ENCODE measurements around the gene CLIC4. TPM values are rescaled to one million over a fixed set of nuclear protein-coding genes. Genes with fewer than 3 reads are reported as not detected.
"Not testable (repeated sequence)": the region's sequence is repeated elsewhere in the genome, so short reads cannot be mapped to it uniquely, and the experiment has no call there.

The CLIC4 gene
- polyA plus RNA-seq, 2 donors, result 15.3 to 29.8 TPM

- not testable (repeated sequence) for H3K36me3 ChIP-seq (ENCODE audit: control insufficient read depth in 2 of 2, insufficient read depth in 2 of 2, low read length in 1 of 2); H3K27me3 ChIP-seq (ENCODE audit: control insufficient read depth in 1 of 2, insufficient read depth in 2 of 2, low read length in 2 of 2); H3K9me3 ChIP-seq (ENCODE audit: control insufficient read depth in 2 of 2, insufficient read depth in 1 of 2, low read depth in 1 of 2, low read length in 1 of 2); H3K4me3 ChIP-seq (ENCODE audit: low read depth in 1 of 2, low read length in 2 of 2); H3K27ac ChIP-seq (ENCODE audit: low read depth in 2 of 2, low read length in 1 of 2); H3K4me1 ChIP-seq (ENCODE audit: control insufficient read depth in 2 of 2, insufficient read depth in 2 of 2, low read length in 1 of 2)
- 86 to 97% methylated on average over 6 of the region's 6 CpGs for WGBS, 2 donors
These were observed 10.1 kb downstream of the CLIC4 start for GRCh38 chr1:24755323-24755722.

GRCh38 chr1:24756395-24756794 lies 11.1 kb downstream of the CLIC4 start:
- Histone ChIP-seq H3K4me3 (ENCODE audit: low read depth in 1 of 2, low read length in 2 of 2) (no peak overlapping the region), H3K4me1 (ENCODE audit: control insufficient read depth in 2 of 2, insufficient read depth in 2 of 2, low read length in 1 of 2) (no peaks in the 10 kb centered on the region), H3K27ac (ENCODE audit: low read depth in 2 of 2, low read length in 1 of 2) (no peak overlapping the region), H3K36me3 (ENCODE audit: control insufficient read depth in 2 of 2, insufficient read depth in 2 of 2, low read length in 1 of 2) (no peaks in the 10 kb centered on the region), H3K27me3 (ENCODE audit: control insufficient read depth in 1 of 2, insufficient read depth in 2 of 2, low read length in 2 of 2) (no peaks in the 10 kb centered on the region), H3K9me3 (ENCODE audit: control insufficient read depth in 2 of 2, insufficient read depth in 1 of 2, low read depth in 1 of 2, low read length in 1 of 2) (no peaks in the 10 kb centered on the region)
- WGBS, 2 donors, result 92 to 93% methylated on average over 2 of the region's 2 CpGs

- no peak overlapping the region for H3K27ac ChIP-seq (ENCODE audit: low read depth in 2 of 2, low read length in 1 of 2)
- no peak overlapping the region for H3K4me3 ChIP-seq (ENCODE audit: low read depth in 1 of 2, low read length in 2 of 2)
- no peaks in the 10 kb centered on the region for H3K9me3 ChIP-seq (ENCODE audit: control insufficient read depth in 2 of 2, insufficient read depth in 1 of 2, low read depth in 1 of 2, low read length in 1 of 2)
- H3K27me3 ChIP-seq (ENCODE audit: control insufficient read depth in 1 of 2, insufficient read depth in 2 of 2, low read length in 2 of 2), result no peaks in the 10 kb centered on the region
- no peaks in the 10 kb centered on the region for H3K36me3 ChIP-seq (ENCODE audit: control insufficient read depth in 2 of 2, insufficient read depth in 2 of 2, low read length in 1 of 2)
- no peaks in the 10 kb centered on the region for H3K4me1 ChIP-seq (ENCODE audit: control insufficient read depth in 2 of 2, insufficient read depth in 2 of 2, low read length in 1 of 2)
- 82% methylated on average over 5 of the region's 5 CpGs for WGBS, 2 donors
These were observed 14.2 kb downstream of the CLIC4 start for GRCh38 chr1:24759492-24759891.

- WGBS, 2 donors, result 71 to 72% methylated on average over 1 of the region's 1 CpG
- Histone ChIP-seq H3K9me3 (ENCODE audit: control insufficient read depth in 2 of 2, insufficient read depth in 1 of 2, low read depth in 1 of 2, low read length in 1 of 2) (no peaks in the 10 kb centered on the region), H3K27ac (ENCODE audit: low read depth in 2 of 2, low read length in 1 of 2) (no peak overlapping the region), H3K4me1 (ENCODE audit: control insufficient read depth in 2 of 2, insufficient read depth in 2 of 2, low read length in 1 of 2) (no peaks in the 10 kb centered on the region), H3K27me3 (ENCODE audit: control insufficient read depth in 1 of 2, insufficient read depth in 2 of 2, low read length in 2 of 2) (no peaks in the 10 kb centered on the region), H3K4me3 (ENCODE audit: low read depth in 1 of 2, low read length in 2 of 2) (no peak overlapping the region), H3K36me3 (ENCODE audit: control insufficient read depth in 2 of 2, insufficient read depth in 2 of 2, low read length in 1 of 2) (no peaks in the 10 kb centered on the region)
These were observed 16.3 kb downstream of the CLIC4 start for GRCh38 chr1:24761582-24761981.

- H3K27me3 ChIP-seq (ENCODE audit: control insufficient read depth in 1 of 2, insufficient read depth in 2 of 2, low read length in 2 of 2), result no peaks in the 10 kb centered on the region
- WGBS, 2 donors, result 79 to 80% methylated on average over 3 of the region's 3 CpGs
- H3K4me3 ChIP-seq (ENCODE audit: low read depth in 1 of 2, low read length in 2 of 2), result no peak overlapping the region
- H3K36me3 ChIP-seq (ENCODE audit: control insufficient read depth in 2 of 2, insufficient read depth in 2 of 2, low read length in 1 of 2), result no peaks in the 10 kb centered on the region
- no peak overlapping the region for H3K27ac ChIP-seq (ENCODE audit: low read depth in 2 of 2, low read length in 1 of 2)
- H3K9me3 ChIP-seq (ENCODE audit: control insufficient read depth in 2 of 2, insufficient read depth in 1 of 2, low read depth in 1 of 2, low read length in 1 of 2), result no peaks in the 10 kb centered on the region
- H3K4me1 ChIP-seq (ENCODE audit: control insufficient read depth in 2 of 2, insufficient read depth in 2 of 2, low read length in 1 of 2), result no peaks in the 10 kb centered on the region
These were observed 17.0 kb downstream of the CLIC4 start for GRCh38 chr1:24762133-24762676.

GRCh38 chr1:24763671-24764070 lies 18.4 kb downstream of the CLIC4 start:
- Histone ChIP-seq H3K9me3 (ENCODE audit: control insufficient read depth in 2 of 2, insufficient read depth in 1 of 2, low read depth in 1 of 2, low read length in 1 of 2) (no peaks in the 10 kb centered on the region), H3K27ac (ENCODE audit: low read depth in 2 of 2, low read length in 1 of 2) (no peak overlapping the region), H3K36me3 (ENCODE audit: control insufficient read depth in 2 of 2, insufficient read depth in 2 of 2, low read length in 1 of 2) (no peaks in the 10 kb centered on the region), H3K4me1 (ENCODE audit: control insufficient read depth in 2 of 2, insufficient read depth in 2 of 2, low read length in 1 of 2) (no peaks in the 10 kb centered on the region), H3K27me3 (ENCODE audit: control insufficient read depth in 1 of 2, insufficient read depth in 2 of 2, low read length in 2 of 2) (no peaks in the 10 kb centered on the region), H3K4me3 (ENCODE audit: low read depth in 1 of 2, low read length in 2 of 2) (no peak overlapping the region)
- 77 to 90% methylated on average over 3 of the region's 3 CpGs for WGBS, 2 donors

- no peaks in the 10 kb centered on the region for H3K27me3 ChIP-seq (ENCODE audit: control insufficient read depth in 1 of 2, insufficient read depth in 2 of 2, low read length in 2 of 2)
- WGBS, 2 donors, result 74 to 78% methylated on average over 3 of the region's 3 CpGs
- H3K36me3 ChIP-seq (ENCODE audit: control insufficient read depth in 2 of 2, insufficient read depth in 2 of 2, low read length in 1 of 2), result no peaks in the 10 kb centered on the region
- no peaks in the 10 kb centered on the region for H3K4me1 ChIP-seq (ENCODE audit: control insufficient read depth in 2 of 2, insufficient read depth in 2 of 2, low read length in 1 of 2)
- H3K4me3 ChIP-seq (ENCODE audit: low read depth in 1 of 2, low read length in 2 of 2), result no peak overlapping the region
- no peak overlapping the region for H3K27ac ChIP-seq (ENCODE audit: low read depth in 2 of 2, low read length in 1 of 2)
- no peaks in the 10 kb centered on the region for H3K9me3 ChIP-seq (ENCODE audit: control insufficient read depth in 2 of 2, insufficient read depth in 1 of 2, low read depth in 1 of 2, low read length in 1 of 2)
These were observed 19.2 kb downstream of the CLIC4 start for GRCh38 chr1:24764439-24764838.

- WGBS, 2 donors, result 72 to 75% methylated on average over 1 of the region's 1 CpG
- no peaks in the 10 kb centered on the region for H3K27me3 ChIP-seq (ENCODE audit: control insufficient read depth in 1 of 2, insufficient read depth in 2 of 2, low read length in 2 of 2)
- no peaks in the 10 kb centered on the region for H3K9me3 ChIP-seq (ENCODE audit: control insufficient read depth in 2 of 2, insufficient read depth in 1 of 2, low read depth in 1 of 2, low read length in 1 of 2)
- no peak overlapping the region for H3K4me3 ChIP-seq (ENCODE audit: low read depth in 1 of 2, low read length in 2 of 2)
- no peak overlapping the region for H3K27ac ChIP-seq (ENCODE audit: low read depth in 2 of 2, low read length in 1 of 2)
- no peaks in the 10 kb centered on the region for H3K36me3 ChIP-seq (ENCODE audit: control insufficient read depth in 2 of 2, insufficient read depth in 2 of 2, low read length in 1 of 2)
- no peaks in the 10 kb centered on the region for H3K4me1 ChIP-seq (ENCODE audit: control insufficient read depth in 2 of 2, insufficient read depth in 2 of 2, low read length in 1 of 2)
These were observed 19.6 kb downstream of the CLIC4 start for GRCh38 chr1:24764848-24765247.

GRCh38 chr1:24765308-24765988 lies 20.2 kb downstream of the CLIC4 start:
- Histone ChIP-seq H3K4me3 (ENCODE audit: low read depth in 1 of 2, low read length in 2 of 2) (no peak overlapping the region), H3K36me3 (ENCODE audit: control insufficient read depth in 2 of 2, insufficient read depth in 2 of 2, low read length in 1 of 2) (no peaks in the 10 kb centered on the region), H3K4me1 (ENCODE audit: control insufficient read depth in 2 of 2, insufficient read depth in 2 of 2, low read length in 1 of 2) (no peaks in the 10 kb centered on the region), H3K9me3 (ENCODE audit: control insufficient read depth in 2 of 2, insufficient read depth in 1 of 2, low read depth in 1 of 2, low read length in 1 of 2) (no peaks in the 10 kb centered on the region), H3K27me3 (ENCODE audit: control insufficient read depth in 1 of 2, insufficient read depth in 2 of 2, low read length in 2 of 2) (no peaks in the 10 kb centered on the region), H3K27ac (ENCODE audit: low read depth in 2 of 2, low read length in 1 of 2) (no peak overlapping the region)
- 69 to 73% methylated on average over 8 of the region's 8 CpGs for WGBS, 2 donors

- no peaks in the 10 kb centered on the region for H3K36me3 ChIP-seq (ENCODE audit: control insufficient read depth in 2 of 2, insufficient read depth in 2 of 2, low read length in 1 of 2)
- no peak overlapping the region for H3K4me3 ChIP-seq (ENCODE audit: low read depth in 1 of 2, low read length in 2 of 2)
- no peak overlapping the region for H3K27ac ChIP-seq (ENCODE audit: low read depth in 2 of 2, low read length in 1 of 2)
- no peaks in the 10 kb centered on the region for H3K27me3 ChIP-seq (ENCODE audit: control insufficient read depth in 1 of 2, insufficient read depth in 2 of 2, low read length in 2 of 2)
- no peaks in the 10 kb centered on the region for H3K4me1 ChIP-seq (ENCODE audit: control insufficient read depth in 2 of 2, insufficient read depth in 2 of 2, low read length in 1 of 2)
- no peaks in the 10 kb centered on the region for H3K9me3 ChIP-seq (ENCODE audit: control insufficient read depth in 2 of 2, insufficient read depth in 1 of 2, low read depth in 1 of 2, low read length in 1 of 2)
- 76 to 93% methylated on average over 1 of the region's 1 CpG for WGBS, 2 donors
These were observed 22.1 kb downstream of the CLIC4 start for GRCh38 chr1:24767351-24767750.
